NB4 (cell line): Measurements from ENCODE around the gene NAT16.

Experiments used
- DNase-seq: peaks from one replicate; pipeline ENCODE4 v3.0.0; 2010; ENCODE audit warnings: low read depth
- H3K4me3 ChIP-seq: one replicate; pipeline ENCODE4 v1.5.1; 2011; ENCODE audit warnings: mild to moderate bottlenecking, low read depth, low read length, moderate library complexity
- MYC ChIP-seq: IDR thresholded peaks from 2 replicates; pipeline ENCODE4 v1.6.1; 2011; ENCODE audit warnings: low read depth, low read length
- POLR2A ChIP-seq: IDR thresholded peaks from 2 replicates; pipeline ENCODE4 v1.6.1; 2011; ENCODE audit warnings: mild to moderate bottlenecking; ENCODE audit not compliant: insufficient read length; ENCODE audit errors: extremely low read depth
- TF ChIP-seq, protein P1 (sequence below): IDR thresholded peaks from 2 replicates; pipeline ENCODE4 v1.6.1; 2011; ENCODE audit warnings: low read depth, low read length
- TF ChIP-seq, protein P2 (sequence below): IDR thresholded peaks from one replicate; pipeline ENCODE4 v1.5.1; 2012; ENCODE audit warnings: low read depth, low read length

Gene NAT16

GRCh38 chr7:101164071-101164840, 15.8 kb downstream of the NAT16 start:
- no peak overlapping the region for H3K4me3 ChIP-seq
- DNase-seq, result peak; percentile 47

GRCh38 chr7:101163279-101164070, 16.6 kb downstream of the NAT16 start:
- peak; percentile 82 for DNase-seq
- TF ChIP-seq POLR2A, result peak; percentile 39
- peak; percentile 60; the same call in 1 of the 2 replicates for TF ChIP-seq MYC
- TF ChIP-seq, protein P1, sequence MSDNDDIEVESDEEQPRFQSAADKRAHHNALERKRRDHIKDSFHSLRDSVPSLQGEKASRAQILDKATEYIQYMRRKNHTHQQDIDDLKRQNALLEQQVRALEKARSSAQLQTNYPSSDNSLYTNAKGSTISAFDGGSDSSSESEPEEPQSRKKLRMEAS, result peak; percentile 52
- TF ChIP-seq, protein P2, sequence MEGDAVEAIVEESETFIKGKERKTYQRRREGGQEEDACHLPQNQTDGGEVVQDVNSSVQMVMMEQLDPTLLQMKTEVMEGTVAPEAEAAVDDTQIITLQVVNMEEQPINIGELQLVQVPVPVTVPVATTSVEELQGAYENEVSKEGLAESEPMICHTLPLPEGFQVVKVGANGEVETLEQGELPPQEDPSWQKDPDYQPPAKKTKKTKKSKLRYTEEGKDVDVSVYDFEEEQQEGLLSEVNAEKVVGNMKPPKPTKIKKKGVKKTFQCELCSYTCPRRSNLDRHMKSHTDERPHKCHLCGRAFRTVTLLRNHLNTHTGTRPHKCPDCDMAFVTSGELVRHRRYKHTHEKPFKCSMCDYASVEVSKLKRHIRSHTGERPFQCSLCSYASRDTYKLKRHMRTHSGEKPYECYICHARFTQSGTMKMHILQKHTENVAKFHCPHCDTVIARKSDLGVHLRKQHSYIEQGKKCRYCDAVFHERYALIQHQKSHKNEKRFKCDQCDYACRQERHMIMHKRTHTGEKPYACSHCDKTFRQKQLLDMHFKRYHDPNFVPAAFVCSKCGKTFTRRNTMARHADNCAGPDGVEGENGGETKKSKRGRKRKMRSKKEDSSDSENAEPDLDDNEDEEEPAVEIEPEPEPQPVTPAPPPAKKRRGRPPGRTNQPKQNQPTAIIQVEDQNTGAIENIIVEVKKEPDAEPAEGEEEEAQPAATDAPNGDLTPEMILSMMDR, result no peak
- peak overlapping the region; percentile 23 for H3K4me3 ChIP-seq

More at GRCh38 chr7:101164071-101164840, 15.8 kb downstream of the NAT16 start:
- TF ChIP-seq POLR2A (no peak), MYC (no peak)
- TF ChIP-seq, protein P2, result no peak
- TF ChIP-seq, protein P1, result no peak

DNA sequence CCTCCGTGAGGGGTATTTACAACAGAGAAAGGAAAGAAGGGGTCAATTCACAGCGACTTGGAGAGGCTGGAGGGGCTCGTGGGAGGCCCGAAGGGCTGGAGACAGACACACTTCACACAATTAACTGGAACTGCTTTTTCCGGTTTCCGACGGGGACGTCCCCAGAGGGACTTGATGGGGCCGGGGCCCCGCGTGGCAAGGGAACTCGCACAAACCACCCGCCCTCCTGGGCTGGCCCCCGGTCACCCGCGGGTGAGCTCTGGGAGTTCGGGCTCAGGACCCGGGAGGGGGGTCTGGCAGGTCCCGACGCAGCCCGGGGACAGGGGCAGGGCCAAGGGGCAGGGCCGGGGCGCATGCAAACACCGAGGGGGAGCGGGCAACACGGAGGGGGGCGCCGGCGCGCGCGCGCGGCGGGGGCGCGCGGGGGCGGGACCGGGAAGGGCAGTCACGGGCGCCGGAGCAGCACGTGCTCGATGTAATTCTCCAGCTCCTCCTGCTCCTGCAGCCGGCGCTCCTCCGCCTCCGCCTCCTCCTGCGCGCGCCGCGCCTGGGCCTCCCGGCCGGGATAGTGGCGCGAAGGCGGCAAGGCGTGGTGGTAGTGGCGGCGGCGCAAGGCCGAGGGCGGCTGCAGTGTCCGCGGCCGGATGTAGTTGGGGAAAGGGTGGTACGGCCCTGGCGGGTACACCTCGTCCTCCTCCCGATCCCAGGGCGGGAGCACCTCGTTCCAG, 17.4 kb downstream of the NAT16 start:
- peak overlapping the region; percentile 38 for H3K4me3 ChIP-seq
- peak; percentile 88 for DNase-seq
- TF ChIP-seq MYC, result peak; percentile 86
- TF ChIP-seq POLR2A, result no peak
- TF ChIP-seq, protein P1, result peak; percentile 94
- TF ChIP-seq, protein P2, result no peak

- TF ChIP-seq, protein P2, result no peak
- TF ChIP-seq MYC, result no peak
- TF ChIP-seq, protein P1, result no peak
- TF ChIP-seq POLR2A, result no peak
- H3K4me3 ChIP-seq, result peak overlapping the region; percentile 38
- no peak for DNase-seq
These were observed 18.2 kb downstream of the NAT16 start for GRCh38 chr7:101161692-101162471.

DNA sequence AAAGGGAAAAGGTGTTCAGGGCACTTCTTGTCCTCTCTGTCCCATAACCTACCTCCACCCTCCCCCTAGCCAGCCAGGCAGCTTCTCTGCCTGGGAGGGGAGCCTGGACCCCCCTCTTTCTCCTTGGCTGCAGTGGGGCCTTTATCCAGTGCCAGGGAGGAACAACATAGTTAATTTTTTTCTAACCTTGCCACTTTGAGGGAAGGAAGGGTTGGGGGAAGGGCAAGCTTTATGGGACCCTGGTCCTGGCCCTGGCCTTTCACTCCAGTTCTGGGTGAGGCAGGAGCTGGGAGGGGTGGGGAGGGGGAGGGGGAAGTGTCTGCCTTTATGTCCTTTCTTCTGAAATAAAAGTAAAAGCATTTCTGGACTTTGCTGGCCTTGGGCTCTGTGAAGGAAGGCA, 19.2 kb downstream of the NAT16 start:
- no peak for DNase-seq
- H3K4me3 ChIP-seq, result no peak overlapping the region
- no peak for TF ChIP-seq POLR2A
- TF ChIP-seq, protein P1, result no peak
- no peak for TF ChIP-seq MYC
- TF ChIP-seq, protein P2, result no peak
